ENCODE measurements around the gene SEMA6A. TPM values are rescaled to one million over a fixed set of nuclear protein-coding genes. Genes with fewer than 3 reads are reported as not detected.

Gene SEMA6A
- polyA plus RNA-seq, 1 of the 3 experiments (the other 2 are of a cell fraction): 0.18 TPM

DNA sequence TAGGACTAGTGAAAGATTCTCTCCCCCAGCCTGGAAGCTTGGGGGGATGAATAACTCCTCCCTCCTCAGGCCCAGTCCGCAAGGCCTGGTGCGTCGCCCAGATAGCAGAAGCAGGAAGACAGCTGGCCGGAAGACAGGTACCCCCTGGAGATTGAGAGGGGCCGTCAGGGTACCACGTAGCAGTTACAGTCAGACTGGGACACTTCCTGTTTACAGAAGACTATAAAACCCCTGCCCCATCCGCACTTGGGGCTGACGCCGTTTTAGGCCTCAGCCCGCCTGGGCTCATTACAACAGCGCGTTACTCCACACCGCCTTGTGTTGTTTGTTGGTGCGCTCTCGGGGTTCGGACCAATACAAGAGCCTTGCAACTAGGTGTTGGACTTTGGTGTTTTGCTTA is 15.4 kb downstream of the SEMA6A start:
- H3K4me2 ChIP-seq: no peak overlapping the region
- H3K9me3 ChIP-seq: no peaks in the 10 kb centered on the region
- H3K79me2 ChIP-seq (ENCODE audit: insufficient read depth): no peaks in the 10 kb centered on the region
- no peaks in the 10 kb centered on the region for H3K27me3 ChIP-seq (ENCODE audit: insufficient read depth)
- H3F3A ChIP-seq (replicated peaks; ENCODE audit: insufficient read depth): no peaks in the 10 kb centered on the region
- no peak overlapping the region for H2AFZ ChIP-seq (ENCODE audit: low read depth)
- 82% methylated on average over 16 of the region's 16 CpGs for WGBS (ENCODE audit: low lambda C conversion rate)
- H3K4me1 ChIP-seq (ENCODE audit: control insufficient read depth in 1 of 2, insufficient read depth in 2 of 2, low read depth in 1 of 2, low read length in 1 of 2): no peaks in the 10 kb centered on the region; a peak in 1 of 4 replicates
- no peak overlapping the region for H3K4me3 ChIP-seq (ENCODE audit: low read depth in 2 of 2, low read length in 1 of 2)
- no peaks in the 10 kb centered on the region for H3K36me3 ChIP-seq (replicated peaks in 1 of 2; ENCODE audit: control insufficient read depth in 1 of 2, insufficient read depth in 2 of 2, low read length in 1 of 2)
- H3K9me2 ChIP-seq: no peaks in the 10 kb centered on the region
- H3K9ac ChIP-seq: no peak overlapping the region
- no peaks in the 10 kb centered on the region for H4K20me1 ChIP-seq (ENCODE audit: insufficient read depth)
- ChIA-PET CTCF (interaction anchor here (1.2 kb wide), 1 partner anchor 12 kb away, joined by 6 read pairs; no protein-coding TSS in a partner anchor), POLR2A (no interaction called here)
- H3K27ac ChIP-seq (ENCODE audit: low read depth in 2 of 2, low read length in 1 of 2): no peak overlapping the region
- TF ChIP-seq, protein P1, sequence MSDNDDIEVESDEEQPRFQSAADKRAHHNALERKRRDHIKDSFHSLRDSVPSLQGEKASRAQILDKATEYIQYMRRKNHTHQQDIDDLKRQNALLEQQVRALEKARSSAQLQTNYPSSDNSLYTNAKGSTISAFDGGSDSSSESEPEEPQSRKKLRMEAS (IDR thresholded peaks at IDR 0.05; ENCODE audit: low read depth): no peak
- TF ChIP-seq, protein P2, sequence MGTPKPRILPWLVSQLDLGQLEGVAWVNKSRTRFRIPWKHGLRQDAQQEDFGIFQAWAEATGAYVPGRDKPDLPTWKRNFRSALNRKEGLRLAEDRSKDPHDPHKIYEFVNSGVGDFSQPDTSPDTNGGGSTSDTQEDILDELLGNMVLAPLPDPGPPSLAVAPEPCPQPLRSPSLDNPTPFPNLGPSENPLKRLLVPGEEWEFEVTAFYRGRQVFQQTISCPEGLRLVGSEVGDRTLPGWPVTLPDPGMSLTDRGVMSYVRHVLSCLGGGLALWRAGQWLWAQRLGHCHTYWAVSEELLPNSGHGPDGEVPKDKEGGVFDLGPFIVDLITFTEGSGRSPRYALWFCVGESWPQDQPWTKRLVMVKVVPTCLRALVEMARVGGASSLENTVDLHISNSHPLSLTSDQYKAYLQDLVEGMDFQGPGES (IDR thresholded peaks at IDR 0.05; ENCODE audit: low read depth, low read length): no peak
- TF ChIP-seq, protein P3, sequence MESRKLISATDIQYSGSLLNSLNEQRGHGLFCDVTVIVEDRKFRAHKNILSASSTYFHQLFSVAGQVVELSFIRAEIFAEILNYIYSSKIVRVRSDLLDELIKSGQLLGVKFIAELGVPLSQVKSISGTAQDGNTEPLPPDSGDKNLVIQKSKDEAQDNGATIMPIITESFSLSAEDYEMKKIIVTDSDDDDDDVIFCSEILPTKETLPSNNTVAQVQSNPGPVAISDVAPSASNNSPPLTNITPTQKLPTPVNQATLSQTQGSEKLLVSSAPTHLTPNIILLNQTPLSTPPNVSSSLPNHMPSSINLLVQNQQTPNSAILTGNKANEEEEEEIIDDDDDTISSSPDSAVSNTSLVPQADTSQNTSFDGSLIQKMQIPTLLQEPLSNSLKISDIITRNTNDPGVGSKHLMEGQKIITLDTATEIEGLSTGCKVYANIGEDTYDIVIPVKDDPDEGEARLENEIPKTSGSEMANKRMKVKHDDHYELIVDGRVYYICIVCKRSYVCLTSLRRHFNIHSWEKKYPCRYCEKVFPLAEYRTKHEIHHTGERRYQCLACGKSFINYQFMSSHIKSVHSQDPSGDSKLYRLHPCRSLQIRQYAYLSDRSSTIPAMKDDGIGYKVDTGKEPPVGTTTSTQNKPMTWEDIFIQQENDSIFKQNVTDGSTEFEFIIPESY (IDR thresholded peaks at IDR 0.05; ENCODE audit: borderline replicate concordance, low read depth): no peak
- no peak for DNase-seq

DNA sequence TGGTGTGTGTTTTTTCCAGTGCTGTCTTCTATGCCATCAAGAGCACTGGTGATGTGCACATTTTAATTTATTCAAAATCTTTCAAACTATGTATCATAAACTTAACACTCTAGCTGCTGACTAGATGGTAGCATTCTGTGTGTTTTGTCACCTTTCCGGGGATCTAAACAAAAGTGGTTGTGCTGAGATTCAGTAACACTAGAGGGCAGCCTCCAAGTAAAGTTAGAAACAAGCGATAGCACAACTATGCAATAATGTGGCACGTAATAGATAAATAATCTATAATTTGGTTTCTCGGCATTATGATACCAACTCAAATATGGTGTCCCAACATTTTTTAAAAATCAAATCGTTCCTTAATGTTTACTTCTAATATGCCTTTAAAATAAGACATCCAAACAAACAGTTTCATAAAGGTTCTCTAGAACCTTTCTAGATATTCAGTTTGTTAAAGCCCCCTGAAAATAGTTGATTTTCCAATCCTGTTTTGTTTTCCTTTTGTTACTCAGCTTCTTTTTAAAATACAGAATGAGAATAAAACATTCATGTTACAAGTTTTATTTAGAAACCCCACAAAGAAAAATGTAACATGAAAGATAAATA is 16.9 kb downstream of the SEMA6A start:
- Histone ChIP-seq H3K4me2 (no peak overlapping the region), H3K4me1 (ENCODE audit: control insufficient read depth in 1 of 2, insufficient read depth in 2 of 2, low read depth in 1 of 2, low read length in 1 of 2) (peaks cover 0 to 4% of the 10 kb centered on the region in 2 experiments; a peak in 2 of 4 replicates), H2AFZ (ENCODE audit: low read depth) (no peak overlapping the region), H3K79me2 (ENCODE audit: insufficient read depth) (no peaks in the 10 kb centered on the region), H3K9me2 (no peaks in the 10 kb centered on the region), H3K9ac (no peak overlapping the region), H4K20me1 (ENCODE audit: insufficient read depth) (no peaks in the 10 kb centered on the region), H3K27ac (ENCODE audit: low read depth in 2 of 2, low read length in 1 of 2) (no peak overlapping the region), H3K27me3 (ENCODE audit: insufficient read depth) (no peaks in the 10 kb centered on the region), H3K4me3 (ENCODE audit: low read depth in 2 of 2, low read length in 1 of 2) (no peak overlapping the region), H3K36me3 (replicated peaks in 1 of 2; ENCODE audit: control insufficient read depth in 1 of 2, insufficient read depth in 2 of 2, low read length in 1 of 2) (no peaks in the 10 kb centered on the region), H3K9me3 (no peaks in the 10 kb centered on the region), H3F3A (replicated peaks; ENCODE audit: insufficient read depth) (no peaks in the 10 kb centered on the region)
- ChIA-PET CTCF (interaction anchor here (0.7 to 6.0 kb wide), 12 partner anchors 9 to 445 kb away, joined by 3 to 46 read pairs (median 4); partner anchors contain the start of gene SEMA6A), POLR2A (no interaction called here)
- peak; percentile 38 for DNase-seq
- WGBS (ENCODE audit: low lambda C conversion rate): 39% methylated on average over 5 of the region's 5 CpGs
- TF ChIP-seq TAF1 (IDR thresholded peaks at IDR 0.05; ENCODE audit: borderline replicate concordance, low read depth, low read length) (no peak), SMC3 (IDR thresholded peaks at IDR 0.05; ENCODE audit: low read depth, low read length) (peak; percentile 28; the same call in 1 of the 2 replicates), JUND (IDR thresholded peaks at IDR 0.05) (no peak), GATA2 (CRISPR knock-in tag; IDR thresholded peaks at IDR 0.05) (no peak), ELF1 (IDR thresholded peaks at IDR 0.05) (no peak), TEAD4 (IDR thresholded peaks at IDR 0.05; ENCODE audit: borderline replicate concordance, insufficient read depth) (no peak), FOXJ3 (CRISPR knock-in tag; IDR thresholded peaks at IDR 0.05) (no peak), CHD2 (IDR thresholded peaks at IDR 0.05; ENCODE audit: low read length, partially characterized antibody) (no peak), NFIC (IDR thresholded peaks at IDR 0.05; ENCODE audit: borderline replicate concordance) (no peak), YY1 (IDR thresholded peaks at IDR 0.05; ENCODE audit: low read depth) (no peak), NRF1 (IDR thresholded peaks at IDR 0.05; ENCODE audit: low read depth, low read length) (no peak)
- TF ChIP-seq, protein P4, sequence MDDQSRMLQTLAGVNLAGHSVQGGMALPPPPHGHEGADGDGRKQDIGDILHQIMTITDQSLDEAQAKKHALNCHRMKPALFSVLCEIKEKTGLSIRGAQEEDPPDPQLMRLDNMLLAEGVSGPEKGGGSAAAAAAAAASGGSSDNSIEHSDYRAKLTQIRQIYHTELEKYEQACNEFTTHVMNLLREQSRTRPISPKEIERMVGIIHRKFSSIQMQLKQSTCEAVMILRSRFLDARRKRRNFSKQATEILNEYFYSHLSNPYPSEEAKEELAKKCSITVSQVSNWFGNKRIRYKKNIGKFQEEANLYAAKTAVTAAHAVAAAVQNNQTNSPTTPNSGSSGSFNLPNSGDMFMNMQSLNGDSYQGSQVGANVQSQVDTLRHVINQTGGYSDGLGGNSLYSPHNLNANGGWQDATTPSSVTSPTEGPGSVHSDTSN (IDR thresholded peaks at IDR 0.05): no peak
- TF ChIP-seq, protein P5, sequence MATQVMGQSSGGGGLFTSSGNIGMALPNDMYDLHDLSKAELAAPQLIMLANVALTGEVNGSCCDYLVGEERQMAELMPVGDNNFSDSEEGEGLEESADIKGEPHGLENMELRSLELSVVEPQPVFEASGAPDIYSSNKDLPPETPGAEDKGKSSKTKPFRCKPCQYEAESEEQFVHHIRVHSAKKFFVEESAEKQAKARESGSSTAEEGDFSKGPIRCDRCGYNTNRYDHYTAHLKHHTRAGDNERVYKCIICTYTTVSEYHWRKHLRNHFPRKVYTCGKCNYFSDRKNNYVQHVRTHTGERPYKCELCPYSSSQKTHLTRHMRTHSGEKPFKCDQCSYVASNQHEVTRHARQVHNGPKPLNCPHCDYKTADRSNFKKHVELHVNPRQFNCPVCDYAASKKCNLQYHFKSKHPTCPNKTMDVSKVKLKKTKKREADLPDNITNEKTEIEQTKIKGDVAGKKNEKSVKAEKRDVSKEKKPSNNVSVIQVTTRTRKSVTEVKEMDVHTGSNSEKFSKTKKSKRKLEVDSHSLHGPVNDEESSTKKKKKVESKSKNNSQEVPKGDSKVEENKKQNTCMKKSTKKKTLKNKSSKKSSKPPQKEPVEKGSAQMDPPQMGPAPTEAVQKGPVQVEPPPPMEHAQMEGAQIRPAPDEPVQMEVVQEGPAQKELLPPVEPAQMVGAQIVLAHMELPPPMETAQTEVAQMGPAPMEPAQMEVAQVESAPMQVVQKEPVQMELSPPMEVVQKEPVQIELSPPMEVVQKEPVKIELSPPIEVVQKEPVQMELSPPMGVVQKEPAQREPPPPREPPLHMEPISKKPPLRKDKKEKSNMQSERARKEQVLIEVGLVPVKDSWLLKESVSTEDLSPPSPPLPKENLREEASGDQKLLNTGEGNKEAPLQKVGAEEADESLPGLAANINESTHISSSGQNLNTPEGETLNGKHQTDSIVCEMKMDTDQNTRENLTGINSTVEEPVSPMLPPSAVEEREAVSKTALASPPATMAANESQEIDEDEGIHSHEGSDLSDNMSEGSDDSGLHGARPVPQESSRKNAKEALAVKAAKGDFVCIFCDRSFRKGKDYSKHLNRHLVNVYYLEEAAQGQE (IDR thresholded peaks at IDR 0.05; ENCODE audit: low read depth, low read length): no peak
- TF ChIP-seq, protein P6, sequence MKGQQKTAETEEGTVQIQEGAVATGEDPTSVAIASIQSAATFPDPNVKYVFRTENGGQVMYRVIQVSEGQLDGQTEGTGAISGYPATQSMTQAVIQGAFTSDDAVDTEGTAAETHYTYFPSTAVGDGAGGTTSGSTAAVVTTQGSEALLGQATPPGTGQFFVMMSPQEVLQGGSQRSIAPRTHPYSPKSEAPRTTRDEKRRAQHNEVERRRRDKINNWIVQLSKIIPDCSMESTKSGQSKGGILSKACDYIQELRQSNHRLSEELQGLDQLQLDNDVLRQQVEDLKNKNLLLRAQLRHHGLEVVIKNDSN (IDR thresholded peaks at IDR 0.05; ENCODE audit: borderline replicate concordance, low read depth): no peak
